HUDEP-2 (cell line): Measurements from ENCODE around the gene LINGO1.

Experiments used
- DNase-seq, 76 experiments: peaks; one replicate each; lab custom pipeline; 2025; ENCODE audit not compliant: unreplicated experiment in 76 of 76; lab: John Stamatoyannopoulos, UW

The LINGO1 gene

GRCh38 chr15:77657634-77658238, 25.0 kb upstream of the LINGO1 start:
- DNase-seq, result no peak

GRCh38 chr15:77656294-77656693, 23.6 kb upstream of the LINGO1 start:
- DNase-seq, result no peak

DNA sequence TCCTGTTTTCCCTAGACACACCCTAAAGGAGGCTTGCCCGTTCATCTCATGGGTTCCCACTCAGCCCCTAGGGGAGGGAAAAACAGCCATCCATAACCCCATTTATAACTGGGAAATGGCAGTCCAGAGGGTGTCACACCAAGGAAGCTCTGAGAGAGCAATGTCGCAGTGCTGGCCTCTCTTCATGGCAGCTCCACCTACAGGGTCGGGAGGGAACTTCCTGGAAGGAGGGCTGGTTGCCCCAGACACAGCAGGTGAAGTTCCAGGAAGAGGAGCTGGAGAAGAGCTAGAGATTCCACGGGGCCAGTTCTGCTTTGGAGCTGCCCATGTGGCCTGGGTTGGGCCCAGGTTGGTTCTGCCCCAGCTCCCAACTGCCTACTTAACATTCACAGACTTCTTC, 22.3 kb upstream of the LINGO1 start:
- peak in 13 of 76 experiments; percentile 1 to 29 (median 10) for DNase-seq

DNA sequence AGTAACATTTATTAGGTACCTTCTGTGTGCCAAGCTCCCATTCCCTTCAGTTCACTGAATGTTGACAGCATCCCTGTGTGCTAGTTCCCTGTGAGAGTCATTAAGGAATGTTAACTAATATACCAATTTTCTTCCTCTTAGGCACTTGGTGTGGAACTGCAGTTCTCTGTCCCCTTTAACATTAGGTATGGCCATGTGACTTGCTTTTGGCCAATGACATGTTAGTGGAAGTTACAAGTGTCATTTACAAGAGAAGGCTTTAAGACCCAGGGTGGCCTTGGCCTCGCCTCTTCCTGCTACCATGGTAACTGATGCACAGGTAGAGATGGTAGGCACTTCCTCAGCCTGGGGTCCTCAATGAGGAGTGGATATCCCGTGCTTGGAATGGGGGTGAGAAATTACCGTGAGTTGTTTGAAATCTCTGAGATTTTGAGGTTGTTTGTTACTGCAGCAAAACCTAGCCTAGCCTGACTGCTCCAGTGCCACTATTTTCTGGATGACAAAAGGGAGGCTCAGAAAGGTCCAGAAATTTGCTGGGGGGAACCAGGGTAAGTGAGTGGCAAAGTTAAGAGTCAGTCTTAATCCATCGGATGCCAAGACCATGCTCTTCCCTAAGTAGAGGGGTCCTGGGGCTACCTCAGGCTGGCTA, 21.2 kb upstream of the LINGO1 start:
- no peak for DNase-seq

DNA sequence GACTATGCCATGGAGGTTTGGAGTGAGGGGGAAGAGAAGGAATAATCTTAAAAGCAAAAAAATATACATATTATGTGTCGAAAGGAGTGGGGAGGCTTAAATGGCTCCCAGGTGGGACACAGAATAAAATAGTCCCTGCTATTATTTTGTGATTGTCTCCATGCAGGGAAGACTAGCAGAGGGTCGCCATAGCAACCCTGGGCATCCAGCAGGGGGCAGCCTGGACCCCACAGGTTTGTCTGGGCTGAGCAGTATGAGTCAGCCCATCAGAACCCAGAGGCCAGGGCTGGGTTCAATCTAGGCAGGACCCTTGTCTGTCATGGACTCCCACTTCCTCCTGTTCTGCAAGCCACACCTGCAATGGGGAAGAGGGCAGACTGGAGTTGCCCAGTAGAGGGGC, 17.6 kb upstream of the LINGO1 start:
- DNase-seq, result peak in 19 of 76 experiments; percentile 0 to 49 (median 13)

DNA sequence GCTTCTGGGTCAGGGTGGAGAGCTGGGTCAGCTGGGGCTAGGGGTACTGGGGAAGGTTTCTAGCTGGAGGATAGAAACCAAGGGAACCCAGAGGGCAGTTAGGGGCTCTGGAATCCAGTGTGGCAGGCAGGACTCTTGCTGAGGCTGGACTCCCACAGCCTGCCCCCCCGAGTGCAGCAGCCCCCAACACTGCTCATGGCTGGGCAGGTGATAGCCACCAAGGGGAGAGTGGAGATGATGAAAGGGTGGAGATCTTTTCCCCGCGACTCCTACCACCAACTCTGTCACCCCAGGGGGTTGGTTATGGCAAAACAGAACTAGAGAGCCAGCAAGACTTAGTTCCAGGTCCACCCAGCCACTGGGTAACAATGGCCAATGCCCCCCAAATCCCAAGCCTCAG, 16.9 kb upstream of the LINGO1 start:
- DNase-seq, result no peak

- DNase-seq, result no peak
These were observed 16.3 kb upstream of the LINGO1 start for GRCh38 chr15:77649017-77649416.

DNA sequence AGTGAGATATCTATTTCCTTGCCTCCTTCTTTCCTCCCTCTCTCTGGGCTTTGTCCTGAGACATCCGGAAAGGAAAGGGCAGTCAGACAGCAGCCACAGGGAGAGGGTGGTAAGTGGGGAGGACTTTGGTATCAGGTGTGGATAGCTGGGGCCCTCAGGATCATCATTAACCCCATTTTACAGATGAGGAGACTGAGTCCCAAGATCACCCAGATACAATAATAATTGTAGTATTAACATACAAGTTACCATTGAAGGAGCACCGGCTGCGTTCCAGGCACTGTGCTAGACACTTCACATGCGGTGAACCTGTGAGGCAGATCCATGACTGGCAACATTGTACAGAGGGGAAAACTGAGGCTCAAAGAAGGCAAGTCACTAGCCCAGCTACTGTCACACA, 15.2 kb upstream of the LINGO1 start:
- DNase-seq, result no peak

DNA sequence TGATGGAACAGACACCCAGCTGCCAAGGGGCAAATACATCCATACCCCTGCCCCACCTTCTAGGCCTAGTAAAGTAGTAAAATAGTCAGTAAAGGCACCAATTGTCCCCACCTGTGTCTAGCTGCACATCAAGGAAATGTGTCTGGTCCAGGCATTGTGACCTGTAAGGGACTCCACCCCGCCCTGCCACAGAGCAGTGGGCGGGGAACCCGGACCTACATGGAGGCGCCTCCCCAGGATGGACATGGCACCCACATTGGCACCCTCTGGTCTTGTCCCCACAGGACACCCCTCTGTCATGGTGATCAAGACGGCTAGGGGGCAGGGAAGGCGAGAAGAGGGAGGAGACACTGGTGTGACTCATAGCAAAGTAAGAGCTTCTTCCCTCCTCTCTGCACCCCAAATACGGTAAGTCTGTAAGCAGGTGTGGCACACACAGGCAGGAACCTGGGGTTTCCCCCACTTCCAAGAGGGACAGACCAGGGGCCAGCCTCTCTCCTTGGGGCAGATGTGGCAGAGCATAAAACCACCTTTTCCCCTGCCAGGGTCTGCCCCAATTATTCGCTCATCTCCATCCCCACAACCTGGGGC, 13.5 kb upstream of the LINGO1 start:
- DNase-seq, result no peak

DNA sequence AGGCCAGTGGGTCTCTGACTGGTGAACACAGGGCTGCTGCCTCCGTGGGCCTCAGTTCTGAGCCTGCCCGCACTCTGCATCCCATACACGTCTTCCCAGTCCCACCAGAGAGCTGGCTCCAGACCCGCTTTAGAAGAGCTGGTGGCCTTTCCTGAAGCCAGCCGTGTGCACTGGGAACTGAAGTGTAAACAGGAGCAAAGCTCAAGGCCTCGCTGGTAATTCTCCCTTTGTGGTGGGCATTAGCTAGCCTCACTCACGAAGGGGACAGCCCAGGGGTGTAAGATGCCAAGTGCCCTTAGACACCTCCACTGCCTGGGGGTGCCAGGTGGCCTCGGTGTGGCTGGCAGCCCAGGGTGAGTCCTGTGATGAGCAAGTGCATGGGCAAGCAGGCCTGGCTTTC, 12.9 kb upstream of the LINGO1 start:
- DNase-seq, result no peak

DNA sequence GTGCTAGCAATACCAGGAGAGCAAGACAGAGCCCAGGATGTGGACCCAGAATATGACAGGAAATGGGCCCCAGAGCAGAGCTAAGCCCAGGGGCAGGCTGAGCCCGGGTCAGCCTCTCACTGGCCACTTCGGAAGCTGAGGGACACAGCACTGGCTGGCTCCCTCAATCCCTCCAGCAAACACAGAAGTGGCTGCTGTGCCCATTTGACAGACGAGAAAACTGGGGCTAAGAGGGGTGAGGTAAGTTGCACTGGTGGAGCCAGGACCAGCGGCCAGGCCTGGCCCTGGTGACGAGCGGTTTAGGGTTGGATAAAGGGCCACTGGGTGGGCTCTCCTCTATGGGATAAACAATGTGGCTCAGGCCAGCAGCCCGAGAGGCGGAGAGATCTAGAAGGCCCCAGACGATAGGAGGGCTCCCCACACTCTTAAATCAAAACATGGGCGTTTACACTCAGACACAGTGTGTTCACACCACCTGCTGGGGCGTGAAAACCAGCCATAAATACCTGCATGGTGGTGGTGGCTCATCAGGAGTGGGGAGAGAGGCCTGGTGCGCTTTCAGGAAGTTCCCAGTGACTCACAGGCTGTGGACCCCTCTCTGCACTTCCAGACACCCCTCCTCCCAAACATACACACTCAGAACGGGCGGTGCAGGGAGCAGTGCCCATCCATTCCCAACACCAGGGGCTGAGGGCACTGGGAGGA, 12.0 kb upstream of the LINGO1 start:
- no peak for DNase-seq

GRCh38 chr15:77643764-77644163, 11.1 kb upstream of the LINGO1 start:
- no peak for DNase-seq

DNA sequence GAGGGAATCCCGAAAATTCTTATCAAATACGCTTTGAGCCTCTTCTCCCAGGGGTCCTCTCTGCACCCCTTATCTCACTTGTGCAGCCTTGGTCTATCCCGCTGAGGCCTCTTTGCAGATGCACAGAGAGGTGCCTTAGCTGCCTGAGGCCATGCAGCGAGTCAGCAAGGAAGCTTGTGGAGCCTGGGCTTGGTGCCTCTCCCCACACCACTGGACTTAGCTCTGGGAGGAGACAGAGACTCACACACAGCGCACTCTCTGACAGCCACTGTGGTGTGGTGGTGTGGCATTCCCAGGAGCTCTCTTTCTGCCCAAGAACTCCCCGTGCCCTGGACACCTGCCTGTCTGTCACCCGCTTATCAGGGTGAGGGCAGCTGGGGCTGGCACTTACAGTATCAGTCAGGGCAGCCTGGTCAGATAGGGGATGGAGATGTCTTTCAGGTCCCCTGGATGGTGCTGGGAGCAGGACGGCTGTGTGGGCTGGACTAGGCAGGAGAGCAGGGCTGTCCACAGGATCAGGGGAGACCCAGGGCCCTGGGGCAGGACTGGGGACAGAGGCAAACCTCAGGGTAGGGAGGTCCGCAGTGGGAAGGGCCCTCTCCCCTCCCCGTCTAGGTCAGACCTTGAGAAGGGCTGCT, 10.2 kb upstream of the LINGO1 start:
- peak in 1 of 76 experiments; percentile 6 for DNase-seq

DNA sequence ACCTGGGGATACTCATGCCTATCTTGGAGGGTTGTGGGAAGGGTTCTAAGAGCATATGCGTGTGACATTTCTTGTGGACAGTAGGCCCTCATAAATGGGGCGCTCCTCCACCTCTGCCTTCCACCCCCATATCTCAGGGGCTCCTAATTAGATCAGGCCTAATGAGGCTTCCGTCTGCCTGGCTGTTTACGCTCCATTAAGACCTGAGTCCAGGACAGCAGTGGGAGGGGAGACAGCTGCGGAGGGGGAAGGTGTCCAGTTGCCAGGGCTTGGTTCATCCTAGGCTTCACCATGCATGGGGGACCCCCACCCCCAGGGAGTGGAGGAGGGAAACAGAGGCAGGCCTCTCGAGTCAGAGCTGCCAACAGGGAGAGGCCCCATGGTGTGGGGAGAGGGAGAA, 9.3 kb upstream of the LINGO1 start:
- no peak for DNase-seq

DNA sequence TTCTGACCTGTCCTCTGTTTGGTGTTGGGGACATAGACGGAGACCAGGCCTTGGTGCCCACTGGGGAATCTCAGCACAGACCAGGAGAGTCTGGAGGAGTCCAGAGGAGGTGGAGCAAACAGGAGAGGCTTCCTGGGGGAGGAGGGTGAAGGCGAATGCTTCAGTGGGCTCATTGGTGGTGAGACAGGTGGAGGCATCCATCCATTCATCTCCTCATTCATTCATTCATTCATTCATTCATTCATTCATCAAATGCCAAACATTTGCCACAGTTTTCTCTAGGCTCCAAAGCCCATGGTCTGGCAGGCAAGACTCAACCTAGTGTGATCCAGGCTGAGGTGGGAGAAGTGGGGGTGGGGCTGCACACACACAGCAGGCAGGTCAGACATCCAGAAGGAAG, 7.9 kb upstream of the LINGO1 start:
- no peak for DNase-seq

DNA sequence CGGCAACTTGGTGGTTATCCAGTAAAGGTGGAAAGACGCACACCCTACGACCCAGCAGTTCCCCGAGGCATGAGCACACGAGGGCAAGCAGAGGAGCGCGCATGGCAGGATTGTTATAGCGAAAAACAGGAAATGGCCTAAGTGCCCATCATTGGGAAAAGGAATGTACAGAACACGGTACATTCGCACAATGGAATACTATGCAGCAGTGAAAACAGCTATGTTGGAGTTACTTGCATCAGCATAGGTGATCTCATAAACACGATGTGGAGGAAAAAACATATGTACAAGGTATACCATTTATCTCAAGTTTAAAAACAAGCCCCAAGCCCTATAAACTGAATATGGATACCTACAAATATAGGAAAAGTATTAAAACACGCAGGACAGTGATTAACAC, 6.7 kb upstream of the LINGO1 start:
- DNase-seq, result no peak

GRCh38 chr15:77637851-77638692, 5.4 kb upstream of the LINGO1 start:
- DNase-seq, result no peak

DNA sequence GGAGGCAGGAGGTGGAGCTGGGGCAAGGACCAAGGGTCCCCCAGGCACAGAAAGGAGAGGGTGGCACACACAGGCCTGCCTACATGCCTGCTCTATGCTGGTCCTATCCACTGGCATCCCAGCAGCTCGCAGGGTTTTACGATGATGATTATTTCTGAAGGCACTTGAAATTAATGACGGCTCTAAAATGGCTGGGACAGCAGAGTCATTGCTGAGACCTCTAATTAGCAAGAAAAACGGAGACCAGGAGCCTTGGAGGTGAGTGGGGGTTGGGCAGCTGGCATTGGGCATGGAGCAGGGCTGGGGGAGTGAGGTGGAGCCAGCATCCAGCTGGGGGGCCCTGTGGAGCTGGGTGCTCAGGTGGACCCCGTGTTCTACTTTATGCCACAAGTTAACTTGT, 3.5 kb upstream of the LINGO1 start:
- DNase-seq, result no peak

- DNase-seq, result peak in 60 of 76 experiments; percentile 15 to 72 (median 44)
These were observed 1.7 kb upstream of the LINGO1 start for GRCh38 chr15:77634266-77634962.

DNA sequence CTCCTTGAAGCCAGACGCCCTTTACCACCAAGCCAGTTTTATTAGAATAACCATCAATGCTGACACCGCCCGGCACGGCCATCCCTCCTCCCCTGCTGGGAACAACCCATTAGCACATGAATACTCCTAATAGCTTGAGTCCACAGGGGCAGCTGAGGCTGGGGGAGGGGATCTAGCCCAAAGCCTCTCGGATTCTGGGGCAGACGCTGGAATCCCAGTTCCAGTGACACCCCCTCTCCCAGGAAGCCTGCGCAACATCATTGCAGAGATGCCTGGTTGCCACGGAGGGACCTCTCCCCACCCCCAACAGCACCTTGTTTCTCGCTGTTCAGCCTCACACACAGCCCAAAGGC, 1.2 kb upstream of the LINGO1 start:
- DNase-seq, result no peak
